ENCODE data around the gene IPO5. TPM values are rescaled to one million over a fixed set of nuclear protein-coding genes. Genes with fewer than 3 reads are reported as not detected.

The IPO5 gene
- total RNA-seq, 6 experiments from 2014 or later, result 36.0 to 52.3 (median 45.2) TPM

GRCh38 chr13:98025480-98026025 lies 72.1 kb downstream of the IPO5 start:
- no peaks in the 10 kb centered on the region for H3K27me3 ChIP-seq
- TF ChIP-seq CTCF (IDR thresholded peaks at IDR 0.05) (no peak), POLR2A (IDR thresholded peaks at IDR 0.05) (no peak)
- DNase-seq, result no peak
- intact Hi-C loops (cut with DNase I), result no loop called here
- H3K27ac ChIP-seq, result peak overlapping the region in 1 of 3 donors; percentile 60
- H3K4me3 ChIP-seq, result no peak overlapping the region
- H3K4me1 ChIP-seq, result peaks cover 0 to 15% (median 6%) of the 10 kb centered on the region in 4 donors
- H3K9me3 ChIP-seq, result no peaks in the 10 kb centered on the region
- peaks cover 0 to 23% (median 7%) of the 10 kb centered on the region in 4 donors for H3K36me3 ChIP-seq
- ATAC-seq, result no peak
- WGBS (ENCODE audit: insufficient coverage, low coverage, low lambda C conversion rate, missing lambda C conversion rate), result 81% methylated on average over 6 of the region's 7 CpGs

- WGBS (ENCODE audit: insufficient coverage, low coverage, low lambda C conversion rate, missing lambda C conversion rate), result 9% methylated on average over 3 of the region's 3 CpGs
- Histone ChIP-seq H3K27ac (peak overlapping the region; percentile 17 to 60 (median 20)), H3K27me3 (no peaks in the 10 kb centered on the region), H3K9me3 (no peaks in the 10 kb centered on the region), H3K4me1 (peaks cover 0 to 15% (median 6%) of the 10 kb centered on the region in 4 donors), H3K36me3 (peaks cover 0 to 15% (median 4%) of the 10 kb centered on the region in 4 donors), H3K4me3 (no peak overlapping the region)
- DNase-seq, result peak; percentile 63 to 81 (median 80)
- ATAC-seq, result peak; percentile 90 to 97 (median 94)
- intact Hi-C loops (cut with DNase I), result no loop called here
- peak; percentile 47 for TF ChIP-seq POLR2A (IDR thresholded peaks at IDR 0.05)
- no peak for TF ChIP-seq CTCF (IDR thresholded peaks at IDR 0.05)
Measured at GRCh38 chr13:98026457-98026857, 73.0 kb downstream of the IPO5 start.

DNA sequence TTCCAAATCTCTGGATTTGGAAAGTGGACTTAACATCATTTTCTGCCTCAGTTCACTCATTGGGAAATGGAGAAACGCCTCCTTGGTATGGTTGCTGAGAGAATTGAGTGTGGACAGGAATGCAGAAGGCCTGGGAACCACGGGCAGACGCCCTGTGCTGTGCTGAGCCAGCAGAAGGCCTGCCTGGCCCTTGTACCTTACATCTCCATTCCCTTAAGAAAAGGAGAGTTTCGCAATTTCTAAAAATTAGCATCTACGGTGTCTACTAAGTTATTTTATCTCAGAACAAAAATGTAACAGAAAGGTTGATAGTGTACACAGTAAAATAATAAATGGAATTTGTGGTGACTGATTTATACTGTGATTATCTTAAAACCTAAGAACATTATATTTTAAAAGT lies 78.7 kb downstream of the IPO5 start:
- no peaks in the 10 kb centered on the region for H3K36me3 ChIP-seq
- no peak for TF ChIP-seq POLR2A (IDR thresholded peaks at IDR 0.05)
- TF ChIP-seq CTCF (IDR thresholded peaks at IDR 0.05), result no peak
- H3K27me3 ChIP-seq, result no peaks in the 10 kb centered on the region
- ATAC-seq (no peak), DNase-seq (no peak)
- peaks cover 0 to 16% (median 2%) of the 10 kb centered on the region in 4 donors for H3K4me1 ChIP-seq
- H3K9me3 ChIP-seq, result no peaks in the 10 kb centered on the region
- WGBS (ENCODE audit: insufficient coverage, low coverage, low lambda C conversion rate, missing lambda C conversion rate), result 59% methylated on average over 5 of the region's 5 CpGs
- intact Hi-C loops (cut with DNase I), result loop anchor here in 1 of 2 donors (10.0 kb wide), 1 partner anchor 413 kb away; no protein-coding TSS in a partner anchor
- no peak overlapping the region for H3K4me3 ChIP-seq
- no peak overlapping the region for H3K27ac ChIP-seq

- ATAC-seq (peak; percentile 93 to 97 (median 94)), DNase-seq (peak in 1 of 3 donors; percentile 52)
- Histone ChIP-seq H3K4me3 (peak overlapping the region in 2 of 3 donors; percentile 1 to 22), H3K36me3 (no peaks in the 10 kb centered on the region), H3K27me3 (no peaks in the 10 kb centered on the region), H3K27ac (peak overlapping the region in 2 of 3 donors; percentile 4 to 36), H3K4me1 (peaks cover 0 to 16% (median 2%) of the 10 kb centered on the region in 4 donors), H3K9me3 (no peaks in the 10 kb centered on the region)
- 28% methylated on average over 19 of the region's 19 CpGs for WGBS (ENCODE audit: insufficient coverage, low coverage, low lambda C conversion rate, missing lambda C conversion rate)
- TF ChIP-seq CTCF (IDR thresholded peaks at IDR 0.05) (peak in 3 of 4 donors; percentile 25 to 41 (median 32)), POLR2A (IDR thresholded peaks at IDR 0.05) (peak; percentile 12)
- intact Hi-C loops (cut with DNase I), result loop anchor here in 1 of 2 donors (10.0 kb wide), 1 partner anchor 411 kb away; no protein-coding TSS in a partner anchor
Measured at GRCh38 chr13:98033277-98034247, 80.1 kb downstream of the IPO5 start.
